HG03571 (cell line): ENCODE measurements around the gene XKR3.
"Not testable (repeated sequence)": the region's sequence is repeated elsewhere in the genome, so short reads cannot be mapped to it uniquely, and the experiment has no call there.

Source experiments
- ATAC-seq: cut with Tn5 transposase; IDR thresholded peaks from one replicate; pipeline ENCODE4 v1.9.1; 2021; ENCODE audit not compliant: unreplicated experiment

XKR3 gene

DNA sequence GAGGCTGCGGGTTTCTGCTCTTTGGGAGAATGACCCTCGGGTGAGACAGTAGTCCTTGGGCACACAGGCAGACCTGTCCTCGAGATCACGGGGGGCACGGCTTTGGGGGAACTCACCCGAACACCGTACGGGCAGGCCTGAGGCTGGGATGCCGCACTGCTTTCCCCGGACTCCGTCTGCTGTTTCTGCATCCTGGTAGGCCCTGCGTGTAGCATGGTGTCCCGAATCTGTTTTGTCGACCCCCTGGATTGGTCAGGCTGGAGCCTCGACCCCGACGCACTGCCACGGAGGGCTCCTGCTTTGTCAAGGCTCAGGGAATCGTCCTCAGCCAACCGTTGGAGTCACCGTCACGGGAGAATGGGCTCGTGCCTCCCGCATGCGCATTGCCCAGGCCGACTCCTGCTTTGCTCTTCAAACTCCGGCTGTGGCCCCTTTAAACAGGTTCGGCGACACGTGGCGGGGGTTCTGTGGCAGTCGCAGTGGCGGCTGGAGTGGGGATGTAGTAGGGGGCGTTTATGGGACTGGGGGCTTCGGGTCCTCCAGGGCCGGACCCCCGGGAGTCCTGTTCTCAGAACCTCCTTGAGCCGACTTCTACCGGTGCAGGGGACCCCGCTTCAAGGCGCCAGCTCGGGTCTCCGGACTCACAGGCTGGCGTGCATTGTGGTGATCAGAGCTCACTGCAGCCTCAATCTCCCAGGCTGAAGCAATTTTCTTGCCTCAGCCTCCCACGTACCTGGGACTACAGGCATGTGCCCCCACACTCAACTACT is 76.9 kb downstream of the XKR3 start:
- not testable (repeated sequence) for ATAC-seq

GRCh38 chr22:16747266-16748159 is 77.7 kb downstream of the XKR3 start:
- ATAC-seq = not testable (repeated sequence)

DNA sequence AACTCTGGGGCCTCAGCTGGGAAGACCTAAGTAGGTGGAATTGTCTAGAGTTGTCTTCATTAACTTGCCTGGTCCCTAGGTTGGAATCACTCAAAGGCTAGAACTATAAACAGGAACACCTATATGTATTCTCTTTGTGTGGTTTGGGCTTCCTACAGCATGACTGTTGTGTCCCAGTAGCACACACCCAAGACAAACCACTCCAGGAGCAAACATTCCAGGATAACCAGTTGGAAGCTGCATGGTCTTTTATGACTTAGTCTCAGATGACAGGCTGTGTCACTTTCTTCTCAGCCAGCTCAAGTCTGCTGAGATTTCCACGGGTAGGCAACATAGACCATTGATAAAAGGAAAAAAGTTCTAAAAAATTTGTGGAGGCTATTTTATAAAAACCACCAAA is 90.9 kb downstream of the XKR3 start:
- not testable (repeated sequence) for ATAC-seq
